HCT116 (cell line): ENCODE results near the gene GGACT. TPM values are rescaled to one million over a fixed set of nuclear protein-coding genes. Genes with fewer than 3 reads are reported as not detected.

Experiments used
- ATAC-seq: fragments of 200-7000 bp; cut with Tn5 transposase; 2 replicates; pipeline ENCODE4 v1.9.1; 2020; ENCODE audit warnings: mild to moderate bottlenecking, moderate library complexity
- BruUV-seq: library from RNA; stranded (reverse); fragments of 400-500 nt; replicated peaks from 2 replicates; lab custom pipeline; 2021; lab: Mats Ljungman, UMichigan
- CTCF ChIA-PET: fragments of 300-600 bp; sonication (Branson Sonifier 250); formaldehyde crosslinking; loops from one replicate; lab custom pipeline; 2021; ENCODE audit warnings: antibody characterized with exemption; lab: Charles Lee
- POLR2A ChIA-PET: fragments of 300-600, 350-600 bp; sonication (Branson Sonifier 250); formaldehyde crosslinking; loops from one replicate; lab custom pipeline; 2021; ENCODE audit warnings: antibody characterized with exemption; lab: Charles Lee
- RAD21 ChIA-PET, 2 experiments: fragments of 300-600 bp; sonication (Branson Sonifier 250); formaldehyde crosslinking; loops; one replicate each; lab custom pipeline; 2023; ENCODE audit warnings: low total read pairs in 2 of 2; ENCODE audit not compliant: uncharacterized antibody in 2 of 2, unreplicated experiment in 2 of 2, low non-redundant PET in 1 of 2; lab: Charles Lee
- DNase-seq: peaks from one replicate; pipeline ENCODE4 v3.0.0-alpha.2; 2010; ENCODE audit warnings: low read depth, low spot score
- H2AFZ ChIP-seq: fragments of 200-600 bp; shearing (Covaris generic), sonication (generic); 2 replicates; pipeline ENCODE4 v1.6.1; 2017; ENCODE audit warnings: low read depth, mixed run types, mixed read lengths, antibody characterized with exemption, low read length; ENCODE audit not compliant: poor library complexity, severe bottlenecking
- H3K27ac ChIP-seq: 2 replicates; pipeline ENCODE4 v1.5.1; 2012; ENCODE audit warnings: low read depth, low read length
- H3K27me3 ChIP-seq: fragments of 200-600 bp; sonication (generic); 2 replicates; pipeline ENCODE4 v1.6.1; 2016; ENCODE audit warnings: mixed run types, low read length, mixed read lengths; ENCODE audit not compliant: insufficient read depth
- H3K36me3 ChIP-seq, 2 experiments: fragments of 200-500 bp in 1 of 2; fragments of 200-600 bp in 1 of 2; sonication (Bioruptor generic) in 1 of 2; sonication (generic) in 1 of 2; 2 replicates each; pipeline versions ENCODE4 v1.5.1 to v1.6.1; 2014 to 2016; ENCODE audit warnings: low read length in 2 of 2, inconsistent platforms in 1 of 2, mixed read lengths in 1 of 2, mixed run types in 1 of 2; ENCODE audit not compliant: insufficient read depth in 2 of 2, control insufficient read depth in 1 of 2
- H3K4me1 ChIP-seq, 2 experiments: fragments of 200-600 bp in 1 of 2; sonication (generic) in 1 of 2; 2 replicates each; pipeline versions ENCODE4 v1.5.1 to v1.6.1; 2012 to 2017; ENCODE audit warnings: low read length in 2 of 2, inconsistent platforms in 1 of 2, mild to moderate bottlenecking in 1 of 2, mixed read lengths in 1 of 2, mixed run types in 1 of 2, moderate library complexity in 1 of 2; ENCODE audit not compliant: insufficient read depth in 2 of 2, control insufficient read depth in 1 of 2
- H3K4me2 ChIP-seq: fragments of 200-600 bp; sonication (generic); 2 replicates; pipeline ENCODE4 v1.6.1; 2017; ENCODE audit warnings: mixed run types, low read length, mixed read lengths
- H3K4me3 ChIP-seq, 2 experiments: fragments of 200-600 bp in 1 of 2; sonication (generic) in 1 of 2; replicated peaks in 1 of 2; 2 replicates each; pipeline ENCODE4 v1.5.1; 2011 to 2016; ENCODE audit warnings: low read length in 2 of 2, control low read depth in 1 of 2, low read depth in 1 of 2, mild to moderate bottlenecking in 1 of 2, mixed read lengths in 1 of 2, mixed run types in 1 of 2
- H3K79me2 ChIP-seq: fragments of 200-600 bp; sonication (generic); 2 replicates; pipeline ENCODE4 v1.6.1; 2017; ENCODE audit warnings: mild to moderate bottlenecking, mixed run types, low read length, moderate library complexity, mixed read lengths; ENCODE audit not compliant: insufficient read depth
- H3K9ac ChIP-seq: fragments of 200-600 bp; sonication (generic); 2 replicates; pipeline ENCODE4 v1.6.1; 2016; ENCODE audit warnings: low read length, mixed read lengths
- H3K9me2 ChIP-seq: fragments of 200-600 bp; sonication (generic), shearing (Covaris generic); 2 replicates; pipeline ENCODE4 v1.6.1; 2017; ENCODE audit warnings: mixed run types, mild to moderate bottlenecking, moderate library complexity; ENCODE audit not compliant: insufficient read depth
- H3K9me3 ChIP-seq, 2 experiments: fragments of 200-500 bp in 1 of 2; fragments of 200-600 bp in 1 of 2; sonication (Bioruptor generic) in 1 of 2; sonication (generic) in 1 of 2; 2 replicates each; pipeline ENCODE4 v1.6.1; 2014 to 2017; ENCODE audit warnings: low read length in 2 of 2, mixed read lengths in 2 of 2, inconsistent platforms in 1 of 2, low read depth in 1 of 2, mild to moderate bottlenecking in 1 of 2, mixed run types in 1 of 2, moderate library complexity in 1 of 2; ENCODE audit not compliant: control insufficient read depth in 1 of 2, insufficient read depth in 1 of 2
- H4K20me1 ChIP-seq: fragments of 200-600 bp; sonication (generic), shearing (Covaris generic); 2 replicates; pipeline ENCODE4 v1.6.1; 2017; ENCODE audit warnings: mixed run types, mild to moderate bottlenecking, moderate library complexity; ENCODE audit not compliant: insufficient read depth
- CEBPB ChIP-seq: IDR thresholded peaks from 2 replicates; pipeline ENCODE4 v1.6.1; 2012; ENCODE audit warnings: low read depth
- EZH2phosphoT487 ChIP-seq: fragments of 200-600 bp; IDR thresholded peaks from 2 replicates; pipeline ENCODE4 v1.6.1; 2018; ENCODE audit warnings: antibody characterized with exemption, borderline replicate concordance
- FOSL1 ChIP-seq: IDR thresholded peaks from 2 replicates; pipeline ENCODE4 v1.6.1; 2012; ENCODE audit warnings: low read depth
- POLR2A ChIP-seq: IDR thresholded peaks from 2 replicates; pipeline ENCODE4 v1.7.0; 2011; ENCODE audit warnings: borderline replicate concordance; ENCODE audit not compliant: insufficient read depth, insufficient read length; ENCODE audit errors: extremely low read depth
- POLR2AphosphoS5 ChIP-seq: IDR thresholded peaks from 2 replicates; pipeline ENCODE4 v1.6.1; 2011; ENCODE audit warnings: mild to moderate bottlenecking, low read depth, low read length, moderate library complexity
- RAD21 ChIP-seq: IDR thresholded peaks from 2 replicates; pipeline ENCODE4 v1.6.1; 2012; ENCODE audit warnings: low read depth, mild to moderate bottlenecking
- SP1 ChIP-seq: IDR thresholded peaks from 2 replicates; pipeline ENCODE4 v1.6.1; 2012; ENCODE audit warnings: low read depth
- TCF7L2 ChIP-seq: IDR thresholded peaks from 2 replicates; pipeline ENCODE4 v1.7.0; 2011; ENCODE audit warnings: borderline replicate concordance, inconsistent platforms; ENCODE audit not compliant: insufficient read depth, insufficient read length; ENCODE audit errors: extremely low read depth
- ZBTB33 ChIP-seq: IDR thresholded peaks from 2 replicates; pipeline ENCODE4 v1.6.1; 2011; ENCODE audit warnings: mild to moderate bottlenecking, low read length, moderate library complexity; ENCODE audit not compliant: insufficient replicate concordance; ENCODE audit errors: extremely low read depth
- ZFX ChIP-seq: fragments of 450-650 bp; IDR thresholded peaks from 2 replicates; pipeline ENCODE4 v1.6.1; 2017
- intact Hi-C: fragments of 100-400 bp; cut with micrococcal nuclease; formaldehyde crosslinking; loops from 2 replicates; pipeline ENCODE4 v1.10.0; 2022
- total RNA-seq: library from RNA; stranded (reverse); gene quantifications from one replicate; pipeline ENCODE4 v1.2.1, GENCODE V29; 2021; ENCODE audit not compliant: unreplicated experiment
- TF ChIP-seq, protein P1 (sequence below), 3 experiments: fragments of 200-600 bp in 1 of 3; sonication (generic) in 1 of 3; IDR thresholded peaks in 2 of 3; conservative IDR thresholded peaks in 1 of 3; 2 replicates each; pipeline ENCODE4 v1.5.1; 2012 to 2017; ENCODE audit warnings: low read depth in 2 of 3, low read length in 2 of 3, antibody characterized with exemption in 1 of 3, borderline replicate concordance in 1 of 3, control low read depth in 1 of 3, mild to moderate bottlenecking in 1 of 3, mixed read lengths in 1 of 3, mixed run types in 1 of 3, moderate library complexity in 1 of 3; ENCODE audit not compliant: insufficient read depth in 1 of 3

Gene GGACT
- total RNA-seq, 1 experiment from 2014 or later = 5.0 TPM

DNA sequence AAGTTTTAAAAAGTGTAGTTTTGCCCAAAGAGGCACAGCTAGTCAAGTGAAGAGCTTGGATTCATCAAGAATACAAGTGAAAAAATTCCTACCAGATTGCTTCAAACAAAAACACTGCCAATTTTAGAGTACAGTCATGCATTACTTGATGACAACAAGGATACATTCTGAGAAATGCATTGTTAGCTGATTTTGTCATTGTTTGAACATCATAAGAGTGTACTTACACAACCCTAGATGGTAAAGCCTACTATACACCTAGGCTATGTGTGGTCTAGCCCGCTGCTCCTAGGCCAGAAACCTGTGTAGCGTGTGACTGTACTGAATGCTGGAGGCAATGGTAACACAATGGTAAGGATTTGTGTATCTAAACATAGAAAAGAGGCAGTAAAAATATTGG, 44.9 kb upstream of the GGACT start:
- H3K9me3 ChIP-seq = no peaks in the 10 kb centered on the region
- no peaks in the 10 kb centered on the region for H3K27me3 ChIP-seq
- H3K9me2 ChIP-seq = no peaks in the 10 kb centered on the region
- peaks cover 14 to 17% of the 10 kb centered on the region in 2 experiments; a peak in 2 of 4 replicates for H3K36me3 ChIP-seq
- TF ChIP-seq RAD21 (no peak), POLR2A (no peak), ZFX (no peak), ZBTB33 (no peak), FOSL1 (no peak)
- no TSS peak for BruUV-seq
- H3K79me2 ChIP-seq = no peaks in the 10 kb centered on the region
- DNase-seq = no peak
- no peaks in the 10 kb centered on the region for H3K4me1 ChIP-seq
- no peak for ATAC-seq
- H3K9ac ChIP-seq = no peak overlapping the region
- ChIA-PET CTCF (no interaction called here), RAD21 (no interaction called here), POLR2A (no interaction called here)
- H3K27ac ChIP-seq = no peak overlapping the region
- no peak overlapping the region for H3K4me2 ChIP-seq
- no peaks in the 10 kb centered on the region for H4K20me1 ChIP-seq
- H3K4me3 ChIP-seq = no peak overlapping the region
- H2AFZ ChIP-seq = no peak overlapping the region
- intact Hi-C loops = no loop called here

- no peak overlapping the region for H2AFZ ChIP-seq
- RAD21 ChIA-PET = no interaction called here
- no peaks in the 10 kb centered on the region for H3K9me3 ChIP-seq
- no peaks in the 10 kb centered on the region for H3K4me1 ChIP-seq
- BruUV-seq = no TSS peak
- H3K4me2 ChIP-seq = no peak overlapping the region
- H3K36me3 ChIP-seq = peaks cover 9 to 16% of the 10 kb centered on the region in 2 experiments; a peak in 2 of 4 replicates
- no peak for ATAC-seq
- H3K9me2 ChIP-seq = no peaks in the 10 kb centered on the region
- H4K20me1 ChIP-seq = no peaks in the 10 kb centered on the region
- no peak overlapping the region for H3K4me3 ChIP-seq
- no peaks in the 10 kb centered on the region for H3K27me3 ChIP-seq
- no peak for TF ChIP-seq RAD21
- no peak for TF ChIP-seq ZFX
- no peak for TF ChIP-seq EZH2phosphoT487
- TF ChIP-seq, protein P1, sequence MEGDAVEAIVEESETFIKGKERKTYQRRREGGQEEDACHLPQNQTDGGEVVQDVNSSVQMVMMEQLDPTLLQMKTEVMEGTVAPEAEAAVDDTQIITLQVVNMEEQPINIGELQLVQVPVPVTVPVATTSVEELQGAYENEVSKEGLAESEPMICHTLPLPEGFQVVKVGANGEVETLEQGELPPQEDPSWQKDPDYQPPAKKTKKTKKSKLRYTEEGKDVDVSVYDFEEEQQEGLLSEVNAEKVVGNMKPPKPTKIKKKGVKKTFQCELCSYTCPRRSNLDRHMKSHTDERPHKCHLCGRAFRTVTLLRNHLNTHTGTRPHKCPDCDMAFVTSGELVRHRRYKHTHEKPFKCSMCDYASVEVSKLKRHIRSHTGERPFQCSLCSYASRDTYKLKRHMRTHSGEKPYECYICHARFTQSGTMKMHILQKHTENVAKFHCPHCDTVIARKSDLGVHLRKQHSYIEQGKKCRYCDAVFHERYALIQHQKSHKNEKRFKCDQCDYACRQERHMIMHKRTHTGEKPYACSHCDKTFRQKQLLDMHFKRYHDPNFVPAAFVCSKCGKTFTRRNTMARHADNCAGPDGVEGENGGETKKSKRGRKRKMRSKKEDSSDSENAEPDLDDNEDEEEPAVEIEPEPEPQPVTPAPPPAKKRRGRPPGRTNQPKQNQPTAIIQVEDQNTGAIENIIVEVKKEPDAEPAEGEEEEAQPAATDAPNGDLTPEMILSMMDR (IDR thresholded peaks at IDR 0.05 in 2 of 3, conservative IDR thresholded peaks at IDR 0.05 in 1 of 3; ENCODE audit: borderline replicate concordance in 1 of 3, insufficient read depth in 1 of 3, low read depth in 2 of 3, low read length in 2 of 3) = no peak
- no peak for TF ChIP-seq FOSL1
- TF ChIP-seq CEBPB = no peak
- no peak for TF ChIP-seq TCF7L2
- TF ChIP-seq SP1 = no peak
- no peak for TF ChIP-seq POLR2AphosphoS5
- TF ChIP-seq, all 23 proteins: peak for 0
- intact Hi-C loops = no loop called here
- Histone ChIP-seq H3K9ac (no peak overlapping the region), H3K79me2 (no peaks in the 10 kb centered on the region), H3K27ac (no peak overlapping the region)
- no peak for DNase-seq
- ChIA-PET CTCF (no interaction called here), POLR2A (no interaction called here)
These were observed 42.0 kb upstream of the GGACT start for GRCh38 chr13:100630555-100630954.
